GM21528 (cell line): ENCODE measurements around the gene TMEM50A.
"Not testable (repeated sequence)": the region's sequence is repeated elsewhere in the genome, so short reads cannot be mapped to it uniquely, and the experiment has no call there.

Source experiments
- ATAC-seq: cut with Tn5 transposase; IDR thresholded peaks from one replicate; pipeline ENCODE4 v1.9.1; 2021; ENCODE audit warnings: mild to moderate bottlenecking, moderate library complexity; ENCODE audit not compliant: unreplicated experiment, low FRiP score

The TMEM50A gene

GRCh38 chr1:25383090-25383489, 45.0 kb downstream of the TMEM50A start:
- not testable (repeated sequence) for ATAC-seq

- ATAC-seq = not testable (repeated sequence)
Measured at GRCh38 chr1:25383875-25384274, 45.7 kb downstream of the TMEM50A start.

GRCh38 chr1:25387096-25387495, 49.0 kb downstream of the TMEM50A start:
- not testable (repeated sequence) for ATAC-seq

GRCh38 chr1:25388691-25389090, 50.6 kb downstream of the TMEM50A start:
- ATAC-seq = not testable (repeated sequence)

GRCh38 chr1:25389721-25390120, 51.6 kb downstream of the TMEM50A start:
- not testable (repeated sequence) for ATAC-seq

GRCh38 chr1:25392841-25393240, 54.7 kb downstream of the TMEM50A start:
- no peak for ATAC-seq

GRCh38 chr1:25397549-25397948, 59.4 kb downstream of the TMEM50A start:
- not testable (repeated sequence) for ATAC-seq

GRCh38 chr1:25398079-25398478, 59.9 kb downstream of the TMEM50A start:
- ATAC-seq = not testable (repeated sequence)

- not testable (repeated sequence) for ATAC-seq
Measured at GRCh38 chr1:25402947-25403803, 65.0 kb downstream of the TMEM50A start.

GRCh38 chr1:25405731-25406305, 67.7 kb downstream of the TMEM50A start:
- ATAC-seq = not testable (repeated sequence)

GRCh38 chr1:25409641-25410427, 71.7 kb downstream of the TMEM50A start:
- not testable (repeated sequence) for ATAC-seq
